GM12865 (cell line): ENCODE data around the gene CHI3L1.

Experiments
- DNase-seq: peaks from one replicate; pipeline ENCODE4 v3.0.0; 2010; ENCODE audit warnings: low read depth
- H3K4me3 ChIP-seq: 2 replicates; pipeline ENCODE4 v1.5.1; 2011; ENCODE audit warnings: mild to moderate bottlenecking, low read depth, low read length, control low read depth
- CTCF ChIP-seq: IDR thresholded peaks from 2 replicates; pipeline ENCODE4 v1.5.1; 2011; ENCODE audit warnings: low read length, control low read depth, low read depth, inconsistent platforms; ENCODE audit not compliant: insufficient read depth; ENCODE audit errors: missing control alignments

CHI3L1 gene

GRCh38 chr1:203169770-203170520, 16.6 kb downstream of the CHI3L1 start:
- no peak for TF ChIP-seq CTCF
- no peak for DNase-seq

GRCh38 chr1:203168991-203169390, 17.5 kb downstream of the CHI3L1 start:
- no peak for TF ChIP-seq CTCF
- no peak for DNase-seq

More at GRCh38 chr1:203169770-203170520, 16.6 kb downstream of the CHI3L1 start:
- no peak overlapping the region for H3K4me3 ChIP-seq

GRCh38 chr1:203168256-203168786, 18.2 kb downstream of the CHI3L1 start:
- no peak for TF ChIP-seq CTCF
- DNase-seq, result no peak
- no peak overlapping the region for H3K4me3 ChIP-seq

More at GRCh38 chr1:203168991-203169390, 17.5 kb downstream of the CHI3L1 start:
- H3K4me3 ChIP-seq, result no peak overlapping the region

- DNase-seq, result no peak
- no peak overlapping the region for H3K4me3 ChIP-seq
- no peak for TF ChIP-seq CTCF
Observed at GRCh38 chr1:203167913-203168200, 18.6 kb downstream of the CHI3L1 start.

GRCh38 chr1:203167026-203167912, 19.2 kb downstream of the CHI3L1 start:
- TF ChIP-seq CTCF, result no peak
- no peak for DNase-seq

GRCh38 chr1:203166192-203166940, 20.1 kb downstream of the CHI3L1 start:
- peak; percentile 38 for TF ChIP-seq CTCF
- DNase-seq, result peak; percentile 45
- no peak overlapping the region for H3K4me3 ChIP-seq

More at GRCh38 chr1:203167026-203167912, 19.2 kb downstream of the CHI3L1 start:
- H3K4me3 ChIP-seq, result no peak overlapping the region
